HepG2 (cell line): ENCODE data around the gene HSD3B7. TPM values are rescaled to one million over a fixed set of nuclear protein-coding genes. Genes with fewer than 3 reads are reported as not detected.

Source experiments
- ARNTL ChIP-seq: sonication (generic); formaldehyde crosslinking; IDR thresholded peaks from 2 replicates; pipeline ENCODE4 v1.4.0; 2020; ENCODE audit warnings: mild to moderate bottlenecking, missing genetic modification reagents
- MXI1 ChIP-seq: IDR thresholded peaks from 3 replicates; pipeline ENCODE4 v1.6.1; 2012; ENCODE audit warnings: low read depth, low read length, inconsistent platforms, borderline replicate concordance
- ZMYM4 ChIP-seq: sonication (generic); formaldehyde crosslinking; IDR thresholded peaks from 2 replicates; pipeline ENCODE4 v1.8.1; 2023; ENCODE audit warnings: mild to moderate bottlenecking, missing genetic modification reagents
- ZNF451 ChIP-seq: sonication (generic); formaldehyde crosslinking; IDR thresholded peaks from 2 replicates; pipeline ENCODE4 v1.5.0; 2020; ENCODE audit warnings: mild to moderate bottlenecking, missing genetic modification reagents
- ZNF567 ChIP-seq: sonication (generic); formaldehyde crosslinking; IDR thresholded peaks from 2 replicates; pipeline ENCODE4 v1.8.1; 2023; ENCODE audit warnings: mild to moderate bottlenecking, missing genetic modification reagents, borderline replicate concordance
- ZNF577 ChIP-seq: sonication (generic); formaldehyde crosslinking; IDR thresholded peaks from 2 replicates; pipeline ENCODE4 v1.4.0; 2020; ENCODE audit warnings: mild to moderate bottlenecking, low read depth, missing genetic modification reagents, borderline replicate concordance
- ZNF709 ChIP-seq: sonication (generic); formaldehyde crosslinking; IDR thresholded peaks from 2 replicates; pipeline ENCODE4 v1.5.0; 2020; ENCODE audit warnings: mild to moderate bottlenecking, missing genetic modification reagents
- ZSCAN12 ChIP-seq: sonication (generic); formaldehyde crosslinking; IDR thresholded peaks from 2 replicates; pipeline ENCODE4 v1.9.0; 2021; ENCODE audit warnings: mild to moderate bottlenecking, missing genetic modification reagents
- polyA plus RNA-seq, 8 experiments: library from polyadenylated mRNA; depleted of rRNA in 3 of 8; stranded (reverse) in 7 of 8; unstranded in 1 of 8; fragments of >200 nt; fragmentation: Illumina TruSeq in 4 of 8; extraction: Trizol in 4 of 8; gene quantifications; 2 replicates each; pipeline versions ENCODE4 v1.2.1 to v1.2.3, GENCODE V29; 2011 to 2016; ENCODE audit warnings: low read depth in 4 of 8, missing spikeins in 1 of 8, mixed read lengths in 1 of 8; ENCODE audit not compliant: insufficient read depth in 1 of 8
- total RNA-seq, 5 experiments: library from RNA; depleted of rRNA; stranded (reverse); fragments of >200 nt; fragmentation: Illumina TruSeq; extraction: Trizol; gene quantifications; 2 replicates each; pipeline ENCODE4 v1.2.3, GENCODE V29; 2016; ENCODE audit warnings: low read depth in 1 of 5
- TF ChIP-seq, protein P1 (sequence below): sonication (generic); formaldehyde crosslinking; IDR thresholded peaks from 2 replicates; pipeline ENCODE4 v1.4.0; 2020; ENCODE audit warnings: missing genetic modification reagents
- TF ChIP-seq, protein P2 (sequence below): sonication (generic); formaldehyde crosslinking; IDR thresholded peaks from 2 replicates; pipeline ENCODE4 v1.8.0; 2022; ENCODE audit warnings: mild to moderate bottlenecking, missing genetic modification reagents, borderline replicate concordance
- TF ChIP-seq, protein P3 (sequence below): sonication (generic); formaldehyde crosslinking; IDR thresholded peaks from 2 replicates; pipeline ENCODE4 v1.5.1; 2020; ENCODE audit warnings: missing genetic modification reagents, mild to moderate bottlenecking, borderline replicate concordance
- TF ChIP-seq, protein P4 (sequence below): sonication (generic); formaldehyde crosslinking; IDR thresholded peaks from 2 replicates; pipeline ENCODE4 v1.5.0; 2020; ENCODE audit warnings: missing genetic modification reagents, mild to moderate bottlenecking, borderline replicate concordance
- TF ChIP-seq, protein P5 (sequence below): sonication (generic); formaldehyde crosslinking; IDR thresholded peaks from 2 replicates; pipeline ENCODE4 v1.8.0; 2022; ENCODE audit warnings: missing genetic modification reagents, mild to moderate bottlenecking, inconsistent platforms, borderline replicate concordance
- TF ChIP-seq, protein P6 (sequence below): sonication (generic); formaldehyde crosslinking; IDR thresholded peaks from 2 replicates; pipeline ENCODE4 v1.4.0; 2020; ENCODE audit warnings: missing genetic modification reagents, borderline replicate concordance

Gene HSD3B7
- total and polyA plus RNA-seq, 2 of the 13 experiments (the other 11 are each of a cell fraction or from before 2014, with no cell fraction given) = 32.9 to 69.7 TPM

DNA sequence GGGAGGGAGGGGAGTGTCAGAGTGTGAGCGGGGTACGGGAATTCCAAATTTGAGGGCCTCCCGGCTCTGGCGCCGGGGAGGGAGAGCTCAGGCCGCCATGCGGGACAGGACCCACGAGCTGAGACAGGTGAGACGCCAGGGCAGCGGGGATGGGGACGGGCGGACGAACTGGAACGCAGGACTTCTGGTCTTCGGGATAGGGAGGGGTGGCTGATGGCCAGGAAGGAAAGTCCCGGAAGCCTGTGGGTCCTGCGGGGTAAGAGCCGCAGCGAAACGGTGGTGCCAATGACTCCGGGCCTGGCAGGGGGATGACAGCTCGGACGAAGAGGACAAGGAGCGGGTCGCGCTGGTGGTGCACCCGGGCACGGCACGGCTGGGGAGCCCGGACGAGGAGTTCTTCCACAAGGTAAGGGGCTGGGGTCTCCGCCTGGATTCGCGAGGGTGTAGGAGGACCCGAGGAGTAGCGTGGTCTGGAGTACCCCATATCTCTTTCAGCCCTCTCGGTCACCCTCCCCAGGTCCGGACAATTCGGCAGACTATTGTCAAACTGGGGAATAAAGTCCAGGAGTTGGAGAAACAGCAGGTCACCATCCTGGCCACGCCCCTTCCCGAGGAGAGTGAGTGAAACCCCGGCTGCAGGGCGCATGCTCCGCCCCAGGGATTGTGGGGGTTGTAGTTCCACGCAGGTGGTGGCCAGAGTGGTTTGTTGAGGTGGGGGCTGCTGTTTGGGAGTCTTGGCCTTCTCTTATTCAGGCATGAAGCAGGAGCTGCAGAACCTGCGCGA lies 48.9 kb downstream of the HSD3B7 start (continued):
- TF ChIP-seq, protein P1, sequence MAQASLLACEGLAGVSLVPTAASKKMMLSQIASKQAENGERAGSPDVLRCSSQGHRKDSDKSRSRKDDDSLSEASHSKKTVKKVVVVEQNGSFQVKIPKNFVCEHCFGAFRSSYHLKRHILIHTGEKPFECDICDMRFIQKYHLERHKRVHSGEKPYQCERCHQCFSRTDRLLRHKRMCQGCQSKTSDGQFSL = no peak
- TF ChIP-seq ZNF709 (CRISPR knock-in tag) = peak; percentile 44; the same call in 1 of the 2 replicates
- TF ChIP-seq, protein P2, sequence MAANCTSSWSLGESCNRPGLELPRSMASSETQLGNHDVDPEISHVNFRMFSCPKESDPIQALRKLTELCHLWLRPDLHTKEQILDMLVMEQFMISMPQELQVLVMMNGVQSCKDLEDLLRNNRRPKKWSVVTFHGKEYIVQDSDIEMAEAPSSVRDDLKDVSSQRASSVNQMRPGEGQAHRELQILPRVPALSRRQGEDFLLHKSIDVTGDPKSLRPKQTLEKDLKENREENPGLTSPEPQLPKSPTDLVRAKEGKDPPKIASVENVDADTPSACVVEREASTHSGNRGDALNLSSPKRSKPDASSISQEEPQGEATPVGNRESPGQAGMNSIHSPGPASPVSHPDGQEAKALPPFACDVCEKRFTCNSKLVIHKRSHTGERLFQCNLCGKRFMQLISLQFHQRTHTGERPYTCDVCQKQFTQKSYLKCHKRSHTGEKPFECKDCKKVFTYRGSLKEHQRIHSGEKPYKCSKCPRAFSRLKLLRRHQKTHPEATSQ = no peak
- no peak; the same call in 1 of the 2 replicates for TF ChIP-seq ARNTL (CRISPR knock-in tag)
- TF ChIP-seq ZNF567 (CRISPR knock-in tag) = no peak; the same call in 1 of the 2 replicates
- no peak for TF ChIP-seq ZNF577 (CRISPR knock-in tag)
- TF ChIP-seq, protein P3, sequence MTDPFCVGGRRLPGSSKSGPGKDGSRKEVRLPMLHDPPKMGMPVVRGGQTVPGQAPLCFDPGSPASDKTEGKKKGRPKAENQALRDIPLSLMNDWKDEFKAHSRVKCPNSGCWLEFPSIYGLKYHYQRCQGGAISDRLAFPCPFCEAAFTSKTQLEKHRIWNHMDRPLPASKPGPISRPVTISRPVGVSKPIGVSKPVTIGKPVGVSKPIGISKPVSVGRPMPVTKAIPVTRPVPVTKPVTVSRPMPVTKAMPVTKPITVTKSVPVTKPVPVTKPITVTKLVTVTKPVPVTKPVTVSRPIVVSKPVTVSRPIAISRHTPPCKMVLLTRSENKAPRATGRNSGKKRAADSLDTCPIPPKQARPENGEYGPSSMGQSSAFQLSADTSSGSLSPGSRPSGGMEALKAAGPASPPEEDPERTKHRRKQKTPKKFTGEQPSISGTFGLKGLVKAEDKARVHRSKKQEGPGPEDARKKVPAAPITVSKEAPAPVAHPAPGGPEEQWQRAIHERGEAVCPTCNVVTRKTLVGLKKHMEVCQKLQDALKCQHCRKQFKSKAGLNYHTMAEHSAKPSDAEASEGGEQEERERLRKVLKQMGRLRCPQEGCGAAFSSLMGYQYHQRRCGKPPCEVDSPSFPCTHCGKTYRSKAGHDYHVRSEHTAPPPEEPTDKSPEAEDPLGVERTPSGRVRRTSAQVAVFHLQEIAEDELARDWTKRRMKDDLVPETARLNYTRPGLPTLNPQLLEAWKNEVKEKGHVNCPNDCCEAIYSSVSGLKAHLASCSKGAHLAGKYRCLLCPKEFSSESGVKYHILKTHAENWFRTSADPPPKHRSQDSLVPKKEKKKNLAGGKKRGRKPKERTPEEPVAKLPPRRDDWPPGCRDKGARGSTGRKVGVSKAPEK (CRISPR knock-in tag) = no peak
- TF ChIP-seq ZMYM4 (CRISPR knock-in tag) = no peak
- TF ChIP-seq, protein P4, sequence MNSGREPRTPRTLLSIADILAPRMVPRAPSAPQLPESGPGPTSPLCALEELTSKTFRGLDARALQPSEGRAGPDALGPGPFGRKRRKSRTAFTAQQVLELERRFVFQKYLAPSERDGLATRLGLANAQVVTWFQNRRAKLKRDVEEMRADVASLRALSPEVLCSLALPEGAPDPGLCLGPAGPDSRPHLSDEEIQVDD (CRISPR knock-in tag) = no peak; the same call in 1 of the 2 replicates
- TF ChIP-seq, protein P5, sequence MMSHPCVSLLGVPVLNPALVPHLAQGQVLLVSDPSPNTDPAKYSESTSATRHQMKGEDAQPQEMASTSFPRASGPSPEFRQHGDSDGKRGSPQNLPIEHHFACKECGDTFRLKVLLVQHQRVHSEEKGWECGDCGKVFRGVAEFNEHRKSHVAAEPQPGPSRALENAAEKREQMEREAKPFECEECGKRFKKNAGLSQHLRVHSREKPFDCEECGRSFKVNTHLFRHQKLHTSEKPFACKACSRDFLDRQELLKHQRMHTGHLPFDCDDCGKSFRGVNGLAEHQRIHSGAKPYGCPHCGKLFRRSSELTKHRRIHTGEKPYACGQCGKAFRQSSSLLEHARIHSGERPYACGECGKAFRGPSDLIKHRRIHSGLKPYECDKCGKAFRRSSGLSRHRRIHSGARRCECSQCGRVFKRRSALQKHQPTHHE (CRISPR knock-in tag) = no peak; the same call in 1 of the 2 replicates
- 0 out of 2 replicates have a peak, but pooled peaks have one; percentile 60 for TF ChIP-seq ZNF451 (CRISPR knock-in tag)
- TF ChIP-seq, protein P6, sequence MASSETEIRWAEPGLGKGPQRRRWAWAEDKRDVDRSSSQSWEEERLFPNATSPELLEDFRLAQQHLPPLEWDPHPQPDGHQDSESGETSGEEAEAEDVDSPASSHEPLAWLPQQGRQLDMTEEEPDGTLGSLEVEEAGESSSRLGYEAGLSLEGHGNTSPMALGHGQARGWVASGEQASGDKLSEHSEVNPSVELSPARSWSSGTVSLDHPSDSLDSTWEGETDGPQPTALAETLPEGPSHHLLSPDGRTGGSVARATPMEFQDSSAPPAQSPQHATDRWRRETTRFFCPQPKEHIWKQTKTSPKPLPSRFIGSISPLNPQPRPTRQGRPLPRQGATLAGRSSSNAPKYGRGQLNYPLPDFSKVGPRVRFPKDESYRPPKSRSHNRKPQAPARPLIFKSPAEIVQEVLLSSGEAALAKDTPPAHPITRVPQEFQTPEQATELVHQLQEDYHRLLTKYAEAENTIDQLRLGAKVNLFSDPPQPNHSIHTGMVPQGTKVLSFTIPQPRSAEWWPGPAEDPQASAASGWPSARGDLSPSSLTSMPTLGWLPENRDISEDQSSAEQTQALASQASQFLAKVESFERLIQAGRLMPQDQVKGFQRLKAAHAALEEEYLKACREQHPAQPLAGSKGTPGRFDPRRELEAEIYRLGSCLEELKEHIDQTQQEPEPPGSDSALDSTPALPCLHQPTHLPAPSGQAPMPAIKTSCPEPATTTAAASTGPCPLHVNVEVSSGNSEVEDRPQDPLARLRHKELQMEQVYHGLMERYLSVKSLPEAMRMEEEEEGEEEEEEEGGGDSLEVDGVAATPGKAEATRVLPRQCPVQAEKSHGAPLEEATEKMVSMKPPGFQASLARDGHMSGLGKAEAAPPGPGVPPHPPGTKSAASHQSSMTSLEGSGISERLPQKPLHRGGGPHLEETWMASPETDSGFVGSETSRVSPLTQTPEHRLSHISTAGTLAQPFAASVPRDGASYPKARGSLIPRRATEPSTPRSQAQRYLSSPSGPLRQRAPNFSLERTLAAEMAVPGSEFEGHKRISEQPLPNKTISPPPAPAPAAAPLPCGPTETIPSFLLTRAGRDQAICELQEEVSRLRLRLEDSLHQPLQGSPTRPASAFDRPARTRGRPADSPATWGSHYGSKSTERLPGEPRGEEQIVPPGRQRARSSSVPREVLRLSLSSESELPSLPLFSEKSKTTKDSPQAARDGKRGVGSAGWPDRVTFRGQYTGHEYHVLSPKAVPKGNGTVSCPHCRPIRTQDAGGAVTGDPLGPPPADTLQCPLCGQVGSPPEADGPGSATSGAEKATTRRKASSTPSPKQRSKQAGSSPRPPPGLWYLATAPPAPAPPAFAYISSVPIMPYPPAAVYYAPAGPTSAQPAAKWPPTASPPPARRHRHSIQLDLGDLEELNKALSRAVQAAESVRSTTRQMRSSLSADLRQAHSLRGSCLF (CRISPR knock-in tag) = no peak
- 0 out of 2 replicates have a peak, but pooled peaks have one; percentile 35 for TF ChIP-seq ZSCAN12
- peak; percentile 84; the same call in 2 of the 3 replicates for TF ChIP-seq MXI1
